GM23338 (cell line): Measurements from ENCODE around the gene RNGTT. TPM values are rescaled to one million over a fixed set of nuclear protein-coding genes. Genes with fewer than 3 reads are reported as not detected.

Source experiments
- ATAC-seq: fragments of 200-7000 bp; cut with Tn5 transposase; 3 replicates; pipeline ENCODE4 v1.9.1; 2020
- DNase-seq: peaks from one replicate; pipeline ENCODE4 v3.0.0-alpha.2; 2015; ENCODE audit warnings: low spot score
- H2AFZ ChIP-seq: fragments of 200-600 bp; sonication (generic); 2 replicates; pipeline ENCODE4 v1.8.0; 2016; ENCODE audit warnings: antibody characterized with exemption, mild to moderate bottlenecking, moderate library complexity
- H3F3A ChIP-seq: fragments of 200-600 bp; sonication (generic); replicated peaks from 2 replicates; pipeline ENCODE4 v1.8.0; 2017; ENCODE audit warnings: antibody characterized with exemption, mixed run types, low read depth
- H3K27ac ChIP-seq: fragments of 200-600 bp; sonication (generic); 2 replicates; pipeline ENCODE4 v1.6.1; 2016; ENCODE audit warnings: low read depth
- H3K27me3 ChIP-seq: fragments of 200-600 bp; sonication (generic); 2 replicates; pipeline ENCODE4 v1.8.0; 2016; ENCODE audit warnings: mild to moderate bottlenecking, mixed run types, moderate library complexity; ENCODE audit not compliant: insufficient read depth
- H3K36me3 ChIP-seq: fragments of 200-600 bp; sonication (generic); 2 replicates; pipeline ENCODE4 v1.8.0; 2016; ENCODE audit warnings: mild to moderate bottlenecking; ENCODE audit not compliant: insufficient read depth
- H3K4me1 ChIP-seq: fragments of 200-600 bp; sonication (generic); 2 replicates; pipeline ENCODE4 v1.8.0; 2016; ENCODE audit warnings: mild to moderate bottlenecking, moderate library complexity; ENCODE audit not compliant: insufficient read depth
- H3K4me2 ChIP-seq: fragments of 200-600 bp; sonication (generic); 2 replicates; pipeline ENCODE4 v1.7.1; 2017; ENCODE audit warnings: mixed run types
- H3K4me3 ChIP-seq: fragments of 200-600 bp; sonication (generic); 2 replicates; pipeline ENCODE4 v1.6.1; 2016; ENCODE audit warnings: mixed run types
- H3K79me2 ChIP-seq: fragments of 200-600 bp; sonication (generic); replicated peaks from 2 replicates; pipeline ENCODE4 v1.8.0; 2017; ENCODE audit warnings: mild to moderate bottlenecking; ENCODE audit not compliant: insufficient read depth
- H3K9me2 ChIP-seq: fragments of 200-600 bp; sonication (generic); 2 replicates; pipeline ENCODE4 v1.8.0; 2017; ENCODE audit not compliant: insufficient read depth
- H4K20me1 ChIP-seq: fragments of 200-600 bp; sonication (generic); replicated peaks from 2 replicates; pipeline ENCODE4 v1.8.0; 2017; ENCODE audit warnings: mild to moderate bottlenecking; ENCODE audit not compliant: insufficient read depth
- H3K27ac Mint-ChIP-seq: 2 replicates; pipeline ENCODE4 v1.8.0; 2020; ENCODE audit warnings: inconsistent platforms, mild to moderate bottlenecking, moderate library complexity, mixed read lengths
- H3K27me3 Mint-ChIP-seq: 3 replicates; pipeline ENCODE4 v1.8.0; 2022; ENCODE audit warnings: low read depth, mild to moderate bottlenecking, moderate library complexity, mixed read lengths, inconsistent platforms; ENCODE audit not compliant: insufficient read depth, poor library complexity
- H3K36me3 Mint-ChIP-seq: 3 replicates; pipeline ENCODE4 v1.8.0; 2021; ENCODE audit warnings: low read depth, mild to moderate bottlenecking, inconsistent platforms, moderate library complexity, mixed read lengths
- H3K4me1 Mint-ChIP-seq: 3 replicates; pipeline ENCODE4 v1.8.0; 2020; ENCODE audit warnings: mild to moderate bottlenecking, inconsistent platforms, mixed read lengths
- H3K4me3 Mint-ChIP-seq: 3 replicates; pipeline ENCODE4 v1.8.0; 2021; ENCODE audit warnings: moderate library complexity, mild to moderate bottlenecking, inconsistent platforms, mixed read lengths
- H3K9me3 Mint-ChIP-seq: 3 replicates; pipeline ENCODE4 v1.8.0; 2020; ENCODE audit warnings: moderate library complexity, mild to moderate bottlenecking, inconsistent platforms, mixed read lengths
- CREB1 ChIP-seq: fragments of 250-450 bp; sonication (Bioruptor Pico); IDR thresholded peaks from 2 replicates; pipeline ENCODE4 v1.5.0; 2020; ENCODE audit warnings: low read depth, mild to moderate bottlenecking, moderate library complexity
- CTCF ChIP-seq, 2 experiments: fragments of 200-600 bp in 1 of 2; sonication (generic) in 1 of 2; conservative IDR thresholded peaks; 2 replicates each; pipeline versions ENCODE4 v1.5.1 to v1.6.1; 2016 to 2017; ENCODE audit warnings: antibody characterized with exemption in 2 of 2, low read depth in 2 of 2, mild to moderate bottlenecking in 2 of 2, moderate library complexity in 1 of 2
- ETS1 ChIP-seq: IDR thresholded peaks from 2 replicates; pipeline ENCODE4 v1.6.1; 2016; ENCODE audit warnings: antibody characterized with exemption
- EZH2 ChIP-seq: fragments of 200-600 bp; sonication (generic); IDR thresholded peaks from one replicate; pipeline ENCODE4 v1.8.0; 2017; ENCODE audit warnings: antibody characterized with exemption, mild to moderate bottlenecking, low read depth; ENCODE audit not compliant: unreplicated experiment
- EZH2phosphoT487 ChIP-seq: fragments of 200-600 bp; sonication (generic); IDR thresholded peaks from one replicate; pipeline ENCODE4 v1.8.1; 2018; ENCODE audit warnings: antibody characterized with exemption; ENCODE audit not compliant: unreplicated experiment
- JUNB ChIP-seq: IDR thresholded peaks from one replicate; pipeline ENCODE4 v1.6.1; 2016; ENCODE audit warnings: antibody characterized with exemption; ENCODE audit not compliant: unreplicated experiment
- NANOG ChIP-seq: IDR thresholded peaks from 2 replicates; pipeline ENCODE4 v1.6.1; 2016; ENCODE audit warnings: antibody characterized with exemption, borderline replicate concordance
- POLR2AphosphoS5 ChIP-seq: IDR thresholded peaks from 2 replicates; pipeline ENCODE4 v1.6.1; 2016; ENCODE audit warnings: antibody characterized with exemption, low read depth
- REST ChIP-seq: IDR thresholded peaks from one replicate; pipeline ENCODE4 v1.6.1; 2018; ENCODE audit warnings: antibody characterized with exemption; ENCODE audit not compliant: unreplicated experiment
- STAT1 ChIP-seq: IDR thresholded peaks from one replicate; pipeline ENCODE4 v1.6.1; 2016; ENCODE audit warnings: antibody characterized with exemption; ENCODE audit not compliant: unreplicated experiment
- ZNF114 ChIP-seq: fragments of 250-450 bp; sonication (Bioruptor Pico); IDR thresholded peaks from 2 replicates; pipeline ENCODE4 v1.5.0; 2020; ENCODE audit warnings: mild to moderate bottlenecking, moderate library complexity
- ZNF331 ChIP-seq: fragments of 250-450 bp; sonication (Bioruptor Pico); IDR thresholded peaks from 2 replicates; pipeline ENCODE4 v1.5.0; 2020; ENCODE audit warnings: low read depth, mild to moderate bottlenecking, moderate library complexity
- ZNF462 ChIP-seq: fragments of 250-450 bp; sonication (Bioruptor Pico); IDR thresholded peaks from 2 replicates; pipeline ENCODE4 v1.5.0; 2020; ENCODE audit warnings: mild to moderate bottlenecking, moderate library complexity
- polyA plus RNA-seq: library from polyadenylated mRNA; unstranded; fragments of >200 nt; fragmentation: Nextera tagmentation; extraction: Ambion mirVana; gene quantifications from 2 replicates; pipeline ENCODE4 v1.2.1, GENCODE V29; 2016
- total RNA-seq: library from RNA; depleted of rRNA; stranded (reverse); fragments of >200 nt; shearing (Covaris generic); gene quantifications from 2 replicates; pipeline ENCODE4 v1.2.3, GENCODE V29; 2014

Gene RNGTT
- total and polyA plus RNA-seq, 2 experiments from 2014 or later = 11.2 to 29.2 TPM

GRCh38 chr6:88910922-88911778, 52.3 kb downstream of the RNGTT start:
- Mint-ChIP-seq H3K27me3 (peaks cover 1% of the 10 kb centered on the region), H3K4me3 (no peak overlapping the region), H3K9me3 (no peaks in the 10 kb centered on the region), H3K4me1 (peaks cover 36% of the 10 kb centered on the region), H3K36me3 (no peaks in the 10 kb centered on the region), H3K27ac (peak overlapping the region; percentile 19; the same call in 1 of the 2 replicates)
- DNase-seq (no peak), ATAC-seq (no peak)
- Histone ChIP-seq H3K27me3 (no peaks in the 10 kb centered on the region), H4K20me1 (peaks cover 9% of the 10 kb centered on the region; the same call in 1 of the 2 replicates), H3K4me1 (peaks cover 21% of the 10 kb centered on the region), H3K27ac (no peak overlapping the region), H3K4me2 (no peak overlapping the region), H3K9me2 (no peaks in the 10 kb centered on the region), H3K36me3 (no peaks in the 10 kb centered on the region), H2AFZ (no peak overlapping the region), H3K4me3 (no peak overlapping the region), H3K79me2 (peaks cover 54% of the 10 kb centered on the region), H3F3A (no peaks in the 10 kb centered on the region)
- TF ChIP-seq NANOG (no peak), ZNF331 (CRISPR knock-in tag) (no peak), CREB1 (CRISPR knock-in tag) (no peak), ZNF462 (CRISPR knock-in tag) (no peak), EZH2phosphoT487 (no peak), CTCF (conservative IDR thresholded peaks at IDR 0.05; ENCODE audit: low read depth in 2 of 2) (no peak), EZH2 (no peak), POLR2AphosphoS5 (no peak), STAT1 (no peak), JUNB (no peak), REST (no peak), ETS1 (no peak), ZNF114 (CRISPR knock-in tag) (no peak)
